H1 (cell line): Measurements from ENCODE around the gene AHRR. TPM values are rescaled to one million over a fixed set of nuclear protein-coding genes. Genes with fewer than 3 reads are reported as not detected.

Experiments
- CHD7 ChIP-seq: fragments of 300-600 bp; sonication (generic); IDR thresholded peaks from 2 replicates; pipeline ENCODE4 v1.7.1; 2012; ENCODE audit warnings: low read length, moderate library complexity, mild to moderate bottlenecking, inconsistent platforms; ENCODE audit not compliant: insufficient replicate concordance
- polyA plus RNA-seq, 7 experiments: library from polyadenylated mRNA; depleted of rRNA in 3 of 7; stranded (reverse) in 5 of 7; unstranded in 2 of 7; fragments of >200 nt in 5 of 7; fragments of 200-250 nt in 2 of 7; gene quantifications; 1 replicate in 5 of 7; 2 replicates in 1 of 7; 4 replicates in 1 of 7; pipeline versions ENCODE4 v1.2.1 to v1.2.3, GENCODE V29; 2011 to 2013; ENCODE audit warnings: missing spikeins in 2 of 7, mixed read lengths in 2 of 7
- total RNA-seq: library from RNA; stranded (reverse); fragmentation: NEBNext Ultra II Directional; extraction: Animal tissue kit (Norgen Biotek cat#: 25700); gene quantifications from 2 replicates; pipeline ENCODE4 v1.2.1, GENCODE V29; 2021

AHRR gene
- total and polyA plus RNA-seq, 2 of the 8 experiments (the other 6 are each of a cell fraction or from before 2014, with no cell fraction given), result 0.41 to 0.80 TPM

- no peak for TF ChIP-seq CHD7
- TF ChIP-seq, all 59 proteins: peak for 0
These were observed 100.4 kb downstream of the AHRR start (continued) for GRCh38 chr5:421901-422300.
